OCI-LY3 (cell line): Measurements from ENCODE around the gene ERC1.

Experiments
- CTCF ChIP-seq: fragments of 200-600, 300-600 bp; sonication (generic); IDR thresholded peaks from 2 replicates; pipeline ENCODE4 v1.5.1; 2014; ENCODE audit warnings: antibody characterized with exemption, low read length, low read depth
- EZH2phosphoT487 ChIP-seq: fragments of 200-600 bp; shearing (Covaris generic); IDR thresholded peaks from 2 replicates; pipeline ENCODE4 v1.6.1; 2018; ENCODE audit warnings: antibody characterized with exemption, mixed run types, low read depth

GRCh38 chr12:1369460-1369859 lies 378.4 kb downstream of the ERC1 start:
- TF ChIP-seq CTCF (no peak), EZH2phosphoT487 (no peak)
